Endothelial cell of umbilical vein (primary cell): ENCODE results near the gene CBY2. TPM values are rescaled to one million over a fixed set of nuclear protein-coding genes. Genes with fewer than 3 reads are reported as not detected.

Experiments used
- BruUV-seq: library from RNA; stranded (reverse); fragments of 400-500 nt; replicated peaks from 2 replicates; lab custom pipeline; 2021; lab: Mats Ljungman, UMichigan
- CTCF ChIA-PET: fragments of 300-600, 350-600 bp; sonication (Branson Sonifier 250); formaldehyde crosslinking; loops from one replicate; lab custom pipeline; 2021; ENCODE audit warnings: antibody characterized with exemption, inconsistent platforms; lab: Charles Lee
- POLR2A ChIA-PET: fragments of 300-600, 350-600 bp; sonication (Branson Sonifier 250); formaldehyde crosslinking; loops from one replicate; lab custom pipeline; 2021; ENCODE audit warnings: antibody characterized with exemption, inconsistent platforms; lab: Charles Lee
- DNase-seq: peaks from one replicate; pipeline ENCODE4 v3.0.0-alpha.2; 2011; ENCODE audit warnings: low read depth, low spot score
- FAIRE-seq: peaks from 2 replicates; lab custom pipeline; 2011; peaks lifted over from hg19 to GRCh38; lab: Jason Lieb, UNC
- H2AFZ ChIP-seq: 2 replicates; pipeline ENCODE4 v1.6.0; 2012; ENCODE audit warnings: low read depth, low read length, control low read depth, inconsistent platforms
- H3K27ac ChIP-seq: 2 replicates; pipeline ENCODE4 v1.5.1; 2011; ENCODE audit warnings: low read depth, mild to moderate bottlenecking, control low read depth, low read length, moderate library complexity; ENCODE audit not compliant: insufficient read depth
- H3K27me3 ChIP-seq, 2 experiments: 2 replicates each; pipeline versions ENCODE4 v1.6.0 to v1.6.1; 2011; ENCODE audit warnings: low read length in 2 of 2, mixed read lengths in 1 of 2; ENCODE audit not compliant: control insufficient read depth in 2 of 2, insufficient read depth in 2 of 2
- H3K36me3 ChIP-seq, 2 experiments: 2 replicates in 1 of 2; 3 replicates in 1 of 2; pipeline ENCODE4 v1.5.1; 2011; ENCODE audit warnings: low read length in 2 of 2, mild to moderate bottlenecking in 1 of 2, moderate library complexity in 1 of 2; ENCODE audit not compliant: control insufficient read depth in 2 of 2, insufficient read depth in 2 of 2; ENCODE audit errors: extremely low read depth in 1 of 2
- H3K4me1 ChIP-seq: 3 replicates; pipeline ENCODE4 v1.5.1; 2011; ENCODE audit warnings: mild to moderate bottlenecking, low read length; ENCODE audit not compliant: control insufficient read depth, insufficient read depth; ENCODE audit errors: extremely low read depth
- H3K4me2 ChIP-seq: 2 replicates; pipeline ENCODE4 v1.6.1; 2011; ENCODE audit warnings: low read length, control low read depth, mixed read lengths; ENCODE audit not compliant: insufficient read depth
- H3K4me3 ChIP-seq, 3 experiments: fragments of 200-600 bp in 1 of 3; sonication (generic), shearing (Covaris generic) in 1 of 3; replicated peaks in 1 of 3; 2 replicates each; pipeline ENCODE4 v1.5.1; 2011 to 2016; ENCODE audit warnings: control low read depth in 3 of 3, low read length in 3 of 3, mild to moderate bottlenecking in 2 of 3, inconsistent platforms in 1 of 3, low read depth in 1 of 3, moderate library complexity in 1 of 3; ENCODE audit not compliant: insufficient read depth in 1 of 3
- H3K79me2 ChIP-seq: 2 replicates; pipeline ENCODE4 v1.6.0; 2012; ENCODE audit warnings: low read length, inconsistent platforms; ENCODE audit not compliant: control insufficient read depth, insufficient read depth
- H3K9ac ChIP-seq: replicated peaks from 2 replicates; pipeline ENCODE3; 2011; ENCODE audit warnings: low read length, control low read depth; ENCODE audit not compliant: insufficient read depth; ENCODE audit errors: extremely low read depth
- H3K9me1 ChIP-seq: replicated peaks from 3 replicates; pipeline ENCODE4 v1.6.0; 2011; ENCODE audit warnings: mild to moderate bottlenecking, low read length; ENCODE audit not compliant: control insufficient read depth, insufficient read depth; ENCODE audit errors: extremely low read depth
- H3K9me3 ChIP-seq: replicated peaks from 2 replicates; pipeline ENCODE4 v1.5.1; 2012; ENCODE audit warnings: low read length, inconsistent platforms; ENCODE audit not compliant: control insufficient read depth, insufficient read depth
- H4K20me1 ChIP-seq: replicated peaks from 2 replicates; pipeline ENCODE3; 2011; ENCODE audit warnings: mild to moderate bottlenecking, low read length; ENCODE audit not compliant: control insufficient read depth, insufficient read depth; ENCODE audit errors: extremely low read depth
- EZH2 ChIP-seq: IDR thresholded peaks from 2 replicates; pipeline ENCODE4 v1.6.1; 2012; ENCODE audit warnings: borderline replicate concordance, low read depth, mild to moderate bottlenecking, moderate library complexity, low read length, inconsistent platforms; ENCODE audit not compliant: severe bottlenecking
- FOS ChIP-seq: IDR thresholded peaks from 2 replicates; pipeline ENCODE4 v1.6.1; 2011; ENCODE audit warnings: mild to moderate bottlenecking, low read length, moderate library complexity, borderline replicate concordance; ENCODE audit not compliant: insufficient read depth
- GATA2 ChIP-seq: IDR thresholded peaks from 2 replicates; pipeline ENCODE4 v1.7.0; 2011; ENCODE audit warnings: low read depth, mild to moderate bottlenecking, moderate library complexity, mixed read lengths, low read length; ENCODE audit not compliant: insufficient read length, insufficient read depth
- JUN ChIP-seq: IDR thresholded peaks from 2 replicates; pipeline ENCODE4 v1.6.1; 2011; ENCODE audit warnings: borderline replicate concordance, low read depth; ENCODE audit not compliant: insufficient read length, insufficient read depth
- MAX ChIP-seq: IDR thresholded peaks from 2 replicates; pipeline ENCODE4 v1.6.1; 2011; ENCODE audit not compliant: insufficient read depth, insufficient read length
- MYC ChIP-seq: IDR thresholded peaks from one replicate; pipeline ENCODE4 v1.6.1; 2011; ENCODE audit warnings: mild to moderate bottlenecking, low read depth, low read length
- POLR2A ChIP-seq: IDR thresholded peaks from 2 replicates; pipeline ENCODE4 v1.6.1; 2012; ENCODE audit warnings: low read depth, mild to moderate bottlenecking, control low read depth, low read length
- POLR2AphosphoS5 ChIP-seq: IDR thresholded peaks from 2 replicates; pipeline ENCODE4 v1.6.1; 2012; ENCODE audit warnings: low read depth, mild to moderate bottlenecking, control low read depth, low read length, moderate library complexity; ENCODE audit not compliant: insufficient read depth
- dilution Hi-C: fragments of 300-500 bp; cut with MboI; formaldehyde crosslinking; loops from one replicate; pipeline ENCODE4 v1.15.0; 2019; ENCODE audit warnings: low sequenced_read_pairs; ENCODE audit not compliant: extremely low pct_ligation_motif_present
- intact Hi-C: fragments of 100-400 bp; cut with micrococcal nuclease; formaldehyde crosslinking; loops from one replicate; pipeline ENCODE4 v1.10.0; 2022
- polyA plus RNA-seq, 4 experiments: library from polyadenylated mRNA; depleted of rRNA in 3 of 4; stranded (reverse) in 3 of 4; unstranded in 1 of 4; fragments of >200 nt; gene quantifications; 2 replicates each; pipeline versions ENCODE4 v1.2.1 to v1.2.3, GENCODE V29; 2011 to 2012; ENCODE audit warnings: missing spikeins in 1 of 4
- total RNA-seq: library from RNA; stranded (reverse); gene quantifications from 2 replicates; pipeline ENCODE4 v1.2.3, GENCODE V29; 2021
- TF ChIP-seq, protein P1 (sequence below), 2 donors: IDR thresholded peaks; 1 replicate in 1 of 2; 2 replicates in 1 of 2; pipeline ENCODE4 v1.5.1; 2011; ENCODE audit warnings: low read length in 2 of 2, mild to moderate bottlenecking in 2 of 2, moderate library complexity in 2 of 2, control low read depth in 1 of 2, inconsistent platforms in 1 of 2, low read depth in 1 of 2; ENCODE audit not compliant: insufficient read depth in 1 of 2; ENCODE audit errors: extremely low read depth in 1 of 2

CBY2 gene
- total and polyA plus RNA-seq, 2 donors (not counting 3 experiments of a cell fraction or from before 2014, with no cell fraction given): not detected

- CTCF ChIA-PET: no interaction called here
These were observed 47.3 kb upstream of the CBY2 start for GRCh38 chr13:45654633-45655349.

More at GRCh38 chr13:45654633-45655349, 47.3 kb upstream of the CBY2 start:
- Histone ChIP-seq H4K20me1 (no peaks in the 10 kb centered on the region), H3K4me2 (no peak overlapping the region), H3K27me3 (no peaks in the 10 kb centered on the region), H3K4me3 (no peak overlapping the region), H3K9ac (no peak overlapping the region), H2AFZ (no peak overlapping the region), H3K9me3 (no peaks in the 10 kb centered on the region), H3K36me3 (no peaks in the 10 kb centered on the region), H3K9me1 (no peaks in the 10 kb centered on the region), H3K4me1 (no peaks in the 10 kb centered on the region), H3K27ac (no peak overlapping the region), H3K79me2 (no peaks in the 10 kb centered on the region)
- TF ChIP-seq POLR2A (no peak), MYC (no peak), GATA2 (no peak), MAX (no peak), EZH2 (no peak), POLR2AphosphoS5 (no peak), JUN (no peak), FOS (no peak)
- TF ChIP-seq, protein P1, sequence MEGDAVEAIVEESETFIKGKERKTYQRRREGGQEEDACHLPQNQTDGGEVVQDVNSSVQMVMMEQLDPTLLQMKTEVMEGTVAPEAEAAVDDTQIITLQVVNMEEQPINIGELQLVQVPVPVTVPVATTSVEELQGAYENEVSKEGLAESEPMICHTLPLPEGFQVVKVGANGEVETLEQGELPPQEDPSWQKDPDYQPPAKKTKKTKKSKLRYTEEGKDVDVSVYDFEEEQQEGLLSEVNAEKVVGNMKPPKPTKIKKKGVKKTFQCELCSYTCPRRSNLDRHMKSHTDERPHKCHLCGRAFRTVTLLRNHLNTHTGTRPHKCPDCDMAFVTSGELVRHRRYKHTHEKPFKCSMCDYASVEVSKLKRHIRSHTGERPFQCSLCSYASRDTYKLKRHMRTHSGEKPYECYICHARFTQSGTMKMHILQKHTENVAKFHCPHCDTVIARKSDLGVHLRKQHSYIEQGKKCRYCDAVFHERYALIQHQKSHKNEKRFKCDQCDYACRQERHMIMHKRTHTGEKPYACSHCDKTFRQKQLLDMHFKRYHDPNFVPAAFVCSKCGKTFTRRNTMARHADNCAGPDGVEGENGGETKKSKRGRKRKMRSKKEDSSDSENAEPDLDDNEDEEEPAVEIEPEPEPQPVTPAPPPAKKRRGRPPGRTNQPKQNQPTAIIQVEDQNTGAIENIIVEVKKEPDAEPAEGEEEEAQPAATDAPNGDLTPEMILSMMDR (IDR thresholded peaks at IDR 0.05; ENCODE audit: extremely low read depth in 1 of 2, insufficient read depth in 1 of 2, low read depth in 1 of 2, low read length in 2 of 2): no peak
- BruUV-seq: no TSS peak
- intact Hi-C loops (no loop called here), dilution Hi-C loops (no loop called here)
- DNase-seq: no peak
- FAIRE-seq: no peak
- POLR2A ChIA-PET: no interaction called here
